COLO829 (cell line): ENCODE results near the gene TPRX2.
"Not testable (repeated sequence)": the region's sequence is repeated elsewhere in the genome, so short reads cannot be mapped to it uniquely, and the experiment has no call there.

Source experiments
- DNase-seq: peaks from one replicate; pipeline ENCODE4 v3.0.0; 2012; ENCODE audit warnings: low spot score

TPRX2 gene

GRCh38 chr19:47858646-47859285 lies at the start of gene TPRX2:
TPRX2 (plus strand) TSS chr19:47859235; CDS start chr19:47859247, 12 bp downstream.
- DNase-seq = not testable (repeated sequence)

- DNase-seq = peak; percentile 40
Measured at GRCh38 chr19:47813304-47813994, 45.6 kb upstream of the TPRX2 start.

- DNase-seq = no peak
Measured at GRCh38 chr19:47813995-47814328, 45.1 kb upstream of the TPRX2 start.

GRCh38 chr19:47816270-47816669 lies 42.8 kb upstream of the TPRX2 start:
- not testable (repeated sequence) for DNase-seq

GRCh38 chr19:47818221-47818620 lies 40.8 kb upstream of the TPRX2 start:
- not testable (repeated sequence) for DNase-seq

- no peak for DNase-seq
Measured at GRCh38 chr19:47819858-47820257, 39.2 kb upstream of the TPRX2 start.

- DNase-seq = no peak
Measured at GRCh38 chr19:47820410-47820809, 38.6 kb upstream of the TPRX2 start.

GRCh38 chr19:47821460-47822020 lies 37.5 kb upstream of the TPRX2 start, which contains the start of gene CRX:
CRX (plus strand) TSS chr19:47821937; CDS start chr19:47834444, 12,507 bp downstream.
- no peak for DNase-seq

- DNase-seq = no peak
Measured at GRCh38 chr19:47824396-47824795, 34.6 kb upstream of the TPRX2 start.

GRCh38 chr19:47826800-47827199 lies 32.2 kb upstream of the TPRX2 start:
- DNase-seq = no peak

GRCh38 chr19:47832723-47833122 lies 26.3 kb upstream of the TPRX2 start:
- no peak for DNase-seq

- DNase-seq = no peak
Measured at GRCh38 chr19:47836038-47836437, 23.0 kb upstream of the TPRX2 start.

- no peak for DNase-seq
Measured at GRCh38 chr19:47839411-47839810, 19.6 kb upstream of the TPRX2 start.

- no peak for DNase-seq
Measured at GRCh38 chr19:47839913-47840312, 19.1 kb upstream of the TPRX2 start.

- no peak for DNase-seq
Measured at GRCh38 chr19:47842941-47843340, 16.1 kb upstream of the TPRX2 start.

GRCh38 chr19:47848425-47848822 lies 10.6 kb upstream of the TPRX2 start:
- DNase-seq = no peak

GRCh38 chr19:47848823-47849473 lies 10.1 kb upstream of the TPRX2 start:
- DNase-seq = no peak

GRCh38 chr19:47853003-47853402 lies 6.0 kb upstream of the TPRX2 start:
- DNase-seq = no peak

GRCh38 chr19:47854459-47854858 lies 4.6 kb upstream of the TPRX2 start:
- no peak for DNase-seq

- not testable (repeated sequence) for DNase-seq
Measured at GRCh38 chr19:47858231-47858630, 804 bp upstream of the TPRX2 start.

- not testable (repeated sequence) for DNase-seq
Measured at GRCh38 chr19:47859838-47860237, 803 bp downstream of the TPRX2 start.

GRCh38 chr19:47860602-47861297 lies 1.7 kb downstream of the TPRX2 start:
- no peak for DNase-seq
